Breast epithelium (tissue), 3 donors: ENCODE results near the gene FRRS1.

Experiments used
- POLR2A ChIP-seq: fragments of 450-650 bp; IDR thresholded peaks from one replicate; pipeline ENCODE4 v1.6.1; 2016; ENCODE audit warnings: antibody characterized with exemption, mild to moderate bottlenecking, moderate library complexity
- POLR2AphosphoS5 ChIP-seq, 3 donors: sonication (generic); formaldehyde crosslinking; IDR thresholded peaks; one replicate each; pipeline ENCODE4 v1.6.1; 2017; ENCODE audit warnings: antibody characterized with exemption in 3 of 3
- TF ChIP-seq, protein P1 (sequence below), 3 donors: fragments of 450-650 bp; IDR thresholded peaks; one replicate each; pipeline ENCODE4 v1.5.1; 2016 to 2017; ENCODE audit warnings: antibody characterized with exemption in 3 of 3, mild to moderate bottlenecking in 3 of 3, moderate library complexity in 3 of 3

DNA sequence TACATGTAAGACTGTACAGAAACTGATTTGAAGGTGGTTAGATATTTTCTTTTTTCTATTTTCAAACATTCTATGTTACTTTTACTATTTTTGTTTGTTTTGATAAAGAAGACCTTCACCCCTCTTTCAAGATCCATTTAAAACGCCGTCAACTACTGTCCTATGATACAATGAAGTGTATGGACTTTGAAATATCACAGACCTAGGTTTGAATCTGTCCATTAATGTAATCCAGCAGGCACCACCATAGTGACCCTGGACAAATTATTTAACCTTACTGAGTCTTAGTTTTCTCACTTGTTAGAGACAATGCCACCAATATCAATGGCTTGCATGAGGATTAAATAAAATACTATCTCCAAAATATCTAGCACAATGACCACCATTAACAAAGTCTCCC is 2.0 kb downstream of the FRRS1 start:
- TF ChIP-seq POLR2AphosphoS5 (IDR thresholded peaks at IDR 0.05) = no peak
- TF ChIP-seq, protein P1, sequence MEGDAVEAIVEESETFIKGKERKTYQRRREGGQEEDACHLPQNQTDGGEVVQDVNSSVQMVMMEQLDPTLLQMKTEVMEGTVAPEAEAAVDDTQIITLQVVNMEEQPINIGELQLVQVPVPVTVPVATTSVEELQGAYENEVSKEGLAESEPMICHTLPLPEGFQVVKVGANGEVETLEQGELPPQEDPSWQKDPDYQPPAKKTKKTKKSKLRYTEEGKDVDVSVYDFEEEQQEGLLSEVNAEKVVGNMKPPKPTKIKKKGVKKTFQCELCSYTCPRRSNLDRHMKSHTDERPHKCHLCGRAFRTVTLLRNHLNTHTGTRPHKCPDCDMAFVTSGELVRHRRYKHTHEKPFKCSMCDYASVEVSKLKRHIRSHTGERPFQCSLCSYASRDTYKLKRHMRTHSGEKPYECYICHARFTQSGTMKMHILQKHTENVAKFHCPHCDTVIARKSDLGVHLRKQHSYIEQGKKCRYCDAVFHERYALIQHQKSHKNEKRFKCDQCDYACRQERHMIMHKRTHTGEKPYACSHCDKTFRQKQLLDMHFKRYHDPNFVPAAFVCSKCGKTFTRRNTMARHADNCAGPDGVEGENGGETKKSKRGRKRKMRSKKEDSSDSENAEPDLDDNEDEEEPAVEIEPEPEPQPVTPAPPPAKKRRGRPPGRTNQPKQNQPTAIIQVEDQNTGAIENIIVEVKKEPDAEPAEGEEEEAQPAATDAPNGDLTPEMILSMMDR (IDR thresholded peaks at IDR 0.05) = no peak
- no peak for TF ChIP-seq POLR2A
